ENCODE measurements around the gene SYCP2L.

DNA sequence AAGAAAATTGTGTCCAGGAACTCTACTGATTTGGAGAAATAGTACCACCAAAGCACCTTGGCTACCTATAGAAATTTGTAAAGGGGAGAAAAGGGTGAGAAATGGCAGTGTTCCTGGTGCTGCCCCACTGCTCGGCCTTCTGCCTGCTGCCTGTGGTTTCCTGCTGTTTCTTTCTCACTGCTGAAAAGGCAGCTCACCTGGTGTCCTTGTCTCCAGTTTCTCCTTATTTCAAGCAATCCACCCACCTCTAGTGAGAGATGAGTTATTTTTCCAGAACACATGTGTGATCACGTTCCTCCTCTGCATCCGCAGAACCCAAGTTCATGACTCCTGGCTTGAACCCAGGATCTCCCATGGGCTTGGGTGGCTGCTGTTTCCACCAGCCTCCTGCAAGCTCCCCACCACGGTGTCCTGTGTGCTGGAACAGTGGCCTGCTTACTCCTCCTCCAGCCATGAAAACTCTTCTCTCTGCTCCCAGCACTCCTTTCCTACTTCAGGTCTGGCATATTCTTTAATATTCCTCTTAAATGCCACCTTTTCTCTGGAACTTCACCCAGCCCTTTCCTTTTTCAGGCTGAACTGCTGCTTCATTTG lies 108.4 kb downstream of the SYCP2L start:
- TF ChIP-seq EZH2 (IDR thresholded peaks at IDR 0.05) = no peak
- TF ChIP-seq POLR2AphosphoS5 (IDR thresholded peaks at IDR 0.05; ENCODE audit: borderline replicate concordance, low read depth, low read length) = no peak
- TF ChIP-seq FOXP2 (optimal IDR thresholded peaks at IDR 0.05; ENCODE audit: control extremely low read depth, extremely low read length, insufficient read depth) = no peak

Data from SK-N-MC (cell line).